GM19468 (cell line): ENCODE results near the gene PNMA8A.

Experiments used
- ATAC-seq: cut with Tn5 transposase; IDR thresholded peaks from one replicate; pipeline ENCODE4 v1.9.1; 2021; ENCODE audit warnings: mild to moderate bottlenecking, moderate library complexity, moderate number of reproducible peaks; ENCODE audit not compliant: unreplicated experiment; ENCODE audit errors: extremely low read depth

The PNMA8A gene

DNA sequence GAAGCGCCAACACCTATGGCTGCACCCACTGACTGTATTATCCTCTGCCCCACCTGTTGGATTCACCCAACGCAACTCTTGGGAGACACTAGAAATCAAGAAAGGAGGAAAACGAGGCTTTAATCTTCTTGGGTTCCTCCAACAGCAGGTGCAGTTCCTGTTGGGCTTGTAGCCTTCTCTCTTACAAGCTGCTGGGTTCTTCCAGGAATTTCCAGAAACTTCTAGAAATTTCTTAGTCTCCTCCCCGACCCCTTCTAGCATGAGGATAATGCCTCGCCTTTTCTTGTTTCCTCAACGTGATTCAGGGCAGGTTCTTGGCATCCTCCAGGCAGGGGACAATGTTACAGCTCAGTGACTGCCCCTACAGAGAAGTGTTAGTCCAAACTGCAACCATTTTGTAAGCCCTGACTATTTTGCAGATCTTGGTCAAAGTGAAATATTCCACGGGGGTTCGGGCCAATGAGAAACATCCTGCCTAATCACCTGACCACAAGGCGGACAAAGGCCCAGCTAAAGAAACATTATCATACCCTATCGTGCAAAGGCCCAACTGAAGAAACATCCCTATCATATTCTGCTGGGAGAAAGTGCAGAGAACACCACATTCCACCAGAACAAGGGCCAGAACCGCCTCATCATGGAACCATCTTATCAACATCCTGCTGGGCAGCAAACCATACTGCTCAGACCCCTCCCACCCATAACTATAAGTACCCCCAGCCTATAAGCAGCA, 614 bp upstream of the PNMA8A start:
- no peak for ATAC-seq

DNA sequence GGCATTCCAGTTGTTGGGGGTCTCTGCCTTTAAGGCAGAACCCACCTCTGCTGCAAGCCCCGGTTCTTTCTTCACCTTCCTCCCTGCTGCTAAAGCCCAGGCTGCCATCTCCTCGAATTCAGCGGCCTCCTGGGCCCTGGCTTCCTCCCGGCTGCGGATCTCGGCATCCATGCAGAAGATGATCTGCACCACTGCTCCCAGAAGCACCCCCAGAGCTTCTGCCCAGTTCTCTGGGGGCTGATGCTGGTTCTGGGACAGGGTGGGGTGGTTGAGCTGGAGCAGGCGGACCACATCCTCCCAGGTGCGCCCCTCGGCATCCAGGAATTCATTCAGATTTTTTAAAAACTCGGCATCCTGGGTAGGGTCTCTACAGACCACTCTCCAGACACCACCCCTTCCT, 987 bp downstream of the PNMA8A start:
- no peak for ATAC-seq

DNA sequence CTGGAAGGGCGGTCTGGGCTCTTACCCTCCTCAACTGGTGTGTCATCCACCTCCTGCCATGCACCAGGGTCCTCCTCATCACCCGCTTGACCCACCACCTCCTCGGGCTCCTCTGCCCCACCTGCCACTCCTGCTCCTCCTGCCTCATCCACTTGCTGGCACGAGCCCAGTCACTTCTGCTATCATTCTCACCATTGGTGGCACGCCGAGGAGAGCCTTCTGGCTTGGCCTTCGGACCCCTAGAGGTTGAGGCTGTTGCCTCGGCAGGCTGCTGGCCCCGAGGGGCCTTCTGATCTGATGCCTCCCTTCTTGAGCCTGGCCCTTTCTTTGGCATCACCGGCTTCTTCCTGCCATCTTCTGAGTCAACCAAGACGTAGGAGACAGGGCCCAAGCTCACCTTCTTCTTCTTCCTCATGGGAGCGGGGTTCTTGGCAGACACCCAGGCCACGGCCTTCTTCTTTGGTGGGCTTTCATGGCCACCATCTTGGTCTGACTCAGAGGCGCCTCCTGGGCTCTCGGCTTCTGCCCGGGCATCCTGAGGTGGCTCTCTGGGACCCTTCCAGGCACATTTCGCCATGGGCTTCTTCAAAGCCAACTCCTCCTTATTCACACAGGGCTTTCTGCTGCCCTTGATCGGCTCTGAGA, 1.7 kb downstream of the PNMA8A start:
- ATAC-seq: no peak

DNA sequence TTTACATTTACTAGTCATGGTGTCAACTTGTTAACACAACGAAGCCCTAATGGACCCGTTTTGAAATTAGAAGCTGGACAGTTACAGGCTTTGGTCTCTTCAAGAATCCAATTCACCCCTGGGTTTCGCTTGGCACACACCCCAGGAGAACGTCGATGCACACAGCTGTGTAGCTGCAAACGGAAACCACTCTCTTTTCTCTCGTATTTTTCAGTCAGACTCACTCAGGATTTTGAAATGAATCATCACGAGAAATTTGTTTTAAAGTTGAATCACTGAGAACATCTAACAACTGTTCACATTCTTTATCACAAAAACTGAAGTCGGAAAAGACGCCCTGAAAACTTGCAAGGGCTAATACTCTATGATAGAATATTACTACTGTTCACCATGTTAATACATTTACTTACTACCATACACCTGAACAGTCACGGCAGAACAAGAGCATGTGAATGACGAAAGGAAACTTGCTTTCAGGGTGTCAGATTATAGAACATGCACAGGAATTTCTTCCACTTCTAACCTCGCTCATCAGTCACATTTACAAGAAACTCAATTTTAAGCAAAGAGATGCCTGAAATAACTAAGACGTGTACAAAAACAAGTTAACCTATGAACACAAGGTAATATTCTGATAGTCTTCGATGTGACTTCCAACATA, 4.7 kb downstream of the PNMA8A start:
- no peak for ATAC-seq

DNA sequence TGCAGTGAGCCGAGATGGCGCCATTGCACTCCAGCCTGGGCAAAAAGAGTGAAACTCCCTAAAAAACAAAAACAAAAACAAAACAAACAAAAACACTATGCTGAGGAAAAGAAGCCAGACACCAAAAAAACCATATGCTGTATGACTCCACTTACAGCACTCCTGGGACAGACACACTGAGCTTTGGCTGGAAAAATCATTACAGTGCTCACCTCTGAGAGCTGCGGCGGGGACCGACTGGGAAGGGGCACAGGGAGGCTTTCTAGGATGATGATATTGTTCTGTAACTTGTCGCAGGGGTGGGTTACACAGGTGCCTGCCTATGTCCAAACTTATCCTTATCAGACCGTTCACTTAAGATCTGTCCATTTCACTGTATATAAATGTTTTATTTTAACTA, 7.8 kb downstream of the PNMA8A start:
- ATAC-seq: no peak

DNA sequence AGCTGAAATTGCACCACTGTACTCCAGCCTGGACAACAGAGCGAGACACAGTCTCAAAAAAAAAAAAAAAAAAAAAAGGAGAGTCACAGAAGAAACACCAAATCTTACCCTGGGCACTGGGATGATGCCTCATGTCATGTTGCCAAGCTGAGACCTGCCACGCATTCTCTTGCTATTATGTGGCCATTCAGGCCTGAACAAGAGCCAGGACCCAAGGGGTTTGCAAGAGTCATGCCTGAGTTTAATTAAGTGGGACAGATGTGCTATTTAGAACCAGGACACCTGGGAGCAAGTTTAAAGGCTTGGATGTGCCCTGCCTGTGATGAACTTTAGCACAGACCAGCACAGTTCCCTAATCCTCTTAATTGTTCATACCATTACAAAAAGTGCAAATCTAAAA, 9.8 kb downstream of the PNMA8A start:
- no peak for ATAC-seq

DNA sequence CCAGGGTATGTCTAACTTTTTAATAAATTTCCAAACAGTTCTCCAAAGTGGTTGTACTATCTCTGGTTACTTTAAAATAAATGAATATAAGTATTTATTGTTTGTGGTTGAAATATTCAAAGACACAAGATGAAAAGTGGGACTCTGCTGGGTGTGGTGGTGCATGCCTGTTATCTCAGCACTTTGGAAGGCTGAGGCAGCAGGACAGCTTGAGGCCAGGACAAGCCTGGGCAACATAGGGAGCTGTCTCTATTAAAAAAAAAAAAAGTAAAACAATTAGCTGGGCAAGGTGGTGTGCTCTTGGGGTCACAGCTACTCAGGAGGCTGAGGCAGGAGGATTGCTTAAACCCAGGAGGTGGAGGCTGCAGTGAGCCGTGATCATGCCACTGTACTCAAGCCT, 10.4 kb downstream of the PNMA8A start:
- ATAC-seq: no peak

DNA sequence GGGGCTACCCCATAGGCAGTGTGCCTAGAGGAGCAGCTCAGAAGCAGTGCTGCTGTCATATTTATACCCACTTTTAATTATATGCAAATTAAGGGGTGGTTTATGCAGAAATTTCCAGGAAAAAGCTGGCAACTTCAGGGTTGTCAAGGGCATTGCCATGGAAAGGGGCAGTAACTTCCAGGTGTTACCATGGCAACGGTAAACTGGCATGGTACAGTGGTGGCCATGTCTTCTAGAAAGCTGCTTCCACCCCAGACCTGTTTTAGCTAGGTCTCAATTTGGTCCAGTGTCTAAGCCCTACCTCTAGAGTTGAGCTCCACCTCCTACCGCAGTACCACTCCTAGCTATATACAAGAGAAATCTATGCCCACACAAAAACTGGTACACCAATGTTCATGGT, 11.3 kb downstream of the PNMA8A start:
- ATAC-seq: no peak

DNA sequence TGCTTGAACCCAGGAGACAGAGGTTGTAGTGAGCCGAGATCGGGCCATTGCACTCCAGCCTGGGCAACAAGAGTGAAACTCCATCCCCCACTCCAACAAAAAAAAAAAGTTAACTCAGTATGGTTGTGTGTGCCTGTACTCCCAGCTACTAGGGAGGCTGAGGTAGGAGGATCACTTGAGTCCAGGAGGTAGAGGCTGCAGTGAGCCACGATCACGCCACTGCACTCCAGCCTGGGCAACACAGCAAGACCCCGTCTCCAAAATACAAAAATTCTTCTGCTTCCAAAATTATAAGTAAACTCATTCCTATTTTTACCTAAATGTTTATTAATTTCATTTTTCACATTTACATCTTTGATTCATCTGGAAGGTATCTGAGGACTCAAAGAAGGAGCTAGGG, 14.4 kb downstream of the PNMA8A start:
- ATAC-seq: no peak

DNA sequence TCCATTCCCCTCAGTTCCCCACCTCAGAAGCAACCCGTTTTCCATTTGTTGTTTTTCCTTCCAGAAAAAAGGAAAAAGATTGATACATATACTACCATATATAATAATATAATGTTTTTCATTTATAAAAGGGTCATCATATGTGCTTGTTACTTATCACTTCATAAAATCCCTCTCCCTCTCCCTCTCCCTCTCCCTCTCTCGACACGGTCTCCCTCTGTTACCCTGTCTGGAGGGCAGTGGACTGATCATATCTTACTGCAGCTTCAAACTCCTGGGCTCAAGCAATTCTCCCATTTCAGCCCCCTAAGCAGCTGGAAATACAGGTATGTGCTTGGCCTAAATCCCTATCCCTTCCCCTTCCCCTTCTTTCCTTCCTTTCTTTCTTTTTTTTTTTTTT, 17.1 kb downstream of the PNMA8A start:
- no peak for ATAC-seq

DNA sequence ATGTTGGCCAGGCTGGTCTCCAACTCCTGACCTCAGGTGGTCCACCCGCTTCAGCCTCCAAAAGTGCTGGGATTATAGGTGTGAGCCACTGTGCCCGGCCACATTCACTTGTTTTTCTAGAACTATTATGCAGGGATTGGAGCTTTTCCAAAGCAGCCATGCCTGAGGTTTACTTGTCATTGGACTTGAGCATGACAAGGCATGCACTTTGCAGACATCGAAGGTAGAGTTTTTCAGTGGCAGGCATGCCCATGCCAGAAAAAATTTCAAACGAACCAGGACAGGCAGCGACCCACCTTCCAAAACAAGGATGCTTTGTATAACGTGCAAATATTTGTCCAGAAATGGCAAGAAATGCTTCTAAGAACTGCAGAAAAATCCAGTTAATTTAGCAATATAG, 17.7 kb downstream of the PNMA8A start:
- ATAC-seq: no peak

DNA sequence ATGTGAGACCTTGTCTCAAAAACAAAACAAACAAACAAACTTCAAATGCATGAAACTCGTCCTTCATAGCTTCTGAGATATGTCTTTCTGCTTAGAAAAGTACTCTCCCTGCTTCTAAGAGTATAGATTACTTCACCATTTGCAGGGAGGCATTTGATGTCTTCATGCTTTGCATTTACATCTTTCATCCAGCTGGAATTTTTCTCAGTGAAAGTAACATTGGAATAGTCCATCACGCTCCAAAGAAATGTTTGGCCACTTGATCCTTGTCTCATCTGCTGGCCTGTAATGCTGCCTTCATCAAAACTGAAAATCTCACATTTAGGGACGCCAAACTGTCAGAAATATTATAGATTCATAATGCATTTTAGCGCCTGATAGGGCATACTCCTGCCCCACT, 19.2 kb downstream of the PNMA8A start:
- no peak for ATAC-seq

DNA sequence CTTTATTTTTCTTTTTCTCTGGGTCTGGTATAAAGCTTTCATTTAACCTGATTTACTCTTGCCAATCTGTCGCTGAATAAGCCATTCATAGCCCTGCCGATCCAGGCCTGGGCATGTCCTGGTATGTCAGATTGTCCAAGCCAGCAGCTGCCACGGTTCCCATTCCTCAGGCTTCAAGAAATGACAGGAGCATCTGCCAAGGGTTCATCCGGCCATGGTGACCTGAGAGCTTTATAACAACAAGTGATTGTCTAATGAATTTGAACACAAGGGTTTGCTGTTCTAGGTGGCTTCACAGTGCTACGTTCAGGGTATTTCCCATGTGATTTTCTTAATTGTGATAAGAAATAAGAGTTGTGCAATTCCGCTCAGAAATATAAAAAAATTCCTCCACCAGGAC, 20.0 kb downstream of the PNMA8A start:
- ATAC-seq: no peak

DNA sequence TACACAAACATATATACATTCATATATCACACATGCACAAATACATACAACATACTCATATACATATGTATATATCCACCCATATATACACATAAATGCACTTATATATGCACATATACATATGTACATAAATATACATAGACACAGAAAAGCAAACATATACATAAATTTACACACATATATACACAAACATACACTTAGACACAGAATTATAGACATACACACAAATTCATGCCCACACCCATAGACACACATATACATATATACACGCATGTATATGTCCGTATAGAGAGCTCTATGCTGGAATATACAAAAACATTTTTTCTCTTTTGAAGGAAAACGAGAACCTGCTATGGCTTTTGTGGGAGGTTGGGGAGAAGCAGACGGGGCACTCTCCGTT, 20.6 kb downstream of the PNMA8A start:
- ATAC-seq: no peak

DNA sequence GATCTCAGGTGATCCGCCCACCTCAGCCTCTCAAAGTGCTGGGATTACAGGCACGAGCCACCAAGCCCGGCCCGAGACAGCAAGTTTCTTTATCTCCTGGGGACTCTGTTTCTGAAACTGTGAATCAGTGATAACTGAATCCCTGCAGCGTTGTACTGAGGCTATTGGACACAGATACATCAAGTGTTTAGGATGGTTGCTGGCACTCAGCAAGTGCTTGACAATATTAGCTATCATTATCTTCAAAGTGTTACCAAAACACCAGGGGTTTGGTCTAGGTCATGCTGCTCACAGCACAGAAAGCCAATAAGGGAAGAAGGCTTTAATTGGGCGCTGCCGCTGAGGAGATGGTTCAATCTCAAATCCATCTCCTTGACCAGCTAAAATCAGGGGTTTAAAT, 22.1 kb downstream of the PNMA8A start:
- ATAC-seq: no peak

DNA sequence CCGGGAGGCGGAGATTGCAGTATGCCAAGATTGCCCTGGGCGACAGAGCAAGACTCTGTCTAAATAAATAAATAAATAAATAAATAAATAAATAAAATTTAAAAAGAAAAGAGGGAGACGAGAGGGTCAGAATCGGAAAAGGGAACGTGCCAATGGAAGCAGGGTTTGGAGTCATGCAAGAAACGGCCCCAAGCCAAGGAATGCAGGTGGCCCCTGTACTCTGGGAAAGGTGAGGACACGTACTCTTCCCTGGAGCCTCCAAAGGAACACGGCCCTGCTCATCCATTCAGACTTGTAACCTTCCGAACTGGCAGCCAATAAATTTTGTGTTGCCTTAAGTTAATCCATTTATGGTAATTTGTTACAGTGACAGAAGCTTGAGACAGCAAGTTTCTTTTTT, 22.8 kb downstream of the PNMA8A start:
- no peak for ATAC-seq

DNA sequence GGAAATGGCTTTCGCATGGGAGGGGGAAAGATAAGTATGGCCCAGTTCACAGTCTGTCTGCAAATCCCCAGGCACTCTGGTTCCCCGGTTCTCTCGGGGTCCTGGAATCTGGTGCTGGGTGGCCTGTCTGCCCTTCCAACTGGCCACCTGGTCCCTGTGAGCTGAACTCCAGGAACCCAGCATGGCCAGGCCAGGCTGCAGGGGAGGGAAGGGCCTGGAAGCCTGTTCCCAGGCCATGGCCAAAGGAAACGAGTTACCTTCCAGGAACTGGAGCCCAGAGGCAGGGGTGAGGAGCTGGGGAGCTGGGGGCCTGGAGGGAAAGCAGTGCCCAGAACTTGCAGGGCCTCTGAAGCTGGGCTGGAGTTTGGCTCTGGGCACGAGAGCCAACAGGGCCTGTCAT, 23.5 kb downstream of the PNMA8A start:
- no peak for ATAC-seq

DNA sequence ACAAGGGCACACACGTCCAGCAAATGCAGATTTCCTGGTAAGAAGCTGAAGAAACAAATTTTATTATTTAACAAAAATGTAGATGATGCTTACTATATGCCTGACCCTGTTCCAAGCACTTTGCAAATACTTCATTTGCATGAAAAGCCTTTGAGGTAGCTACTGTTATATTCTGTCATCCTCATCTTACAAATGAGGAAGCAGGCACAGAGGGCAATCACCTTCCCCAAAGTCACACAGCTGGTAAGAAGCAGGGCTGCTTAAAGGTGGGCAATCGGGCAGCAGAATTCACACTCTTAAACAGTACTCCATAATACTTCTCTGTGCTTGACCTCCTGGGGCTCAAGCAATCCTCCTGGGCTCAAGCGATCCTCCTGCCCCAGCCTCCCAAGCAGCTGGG, 24.4 kb downstream of the PNMA8A start:
- ATAC-seq: no peak

DNA sequence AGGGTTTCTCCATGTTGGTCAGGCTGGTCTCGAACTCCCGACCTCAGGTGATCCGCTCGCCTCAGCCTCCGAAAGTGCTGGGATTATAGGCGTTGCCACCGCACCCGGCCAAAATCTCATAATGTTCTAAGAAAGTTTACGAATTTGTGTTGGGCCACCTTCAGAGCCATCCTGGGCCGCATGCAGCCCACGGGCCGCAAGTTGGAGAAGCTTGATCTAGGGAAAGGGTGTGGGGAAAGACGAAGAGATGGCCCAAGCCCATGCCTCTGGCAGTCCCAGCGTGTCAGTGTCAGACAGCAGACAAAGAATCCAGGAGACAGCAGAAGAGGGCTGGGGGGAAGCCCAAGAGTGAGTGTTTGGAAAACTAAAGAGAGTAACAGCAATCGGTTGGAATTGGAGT, 25.3 kb downstream of the PNMA8A start:
- ATAC-seq: no peak

DNA sequence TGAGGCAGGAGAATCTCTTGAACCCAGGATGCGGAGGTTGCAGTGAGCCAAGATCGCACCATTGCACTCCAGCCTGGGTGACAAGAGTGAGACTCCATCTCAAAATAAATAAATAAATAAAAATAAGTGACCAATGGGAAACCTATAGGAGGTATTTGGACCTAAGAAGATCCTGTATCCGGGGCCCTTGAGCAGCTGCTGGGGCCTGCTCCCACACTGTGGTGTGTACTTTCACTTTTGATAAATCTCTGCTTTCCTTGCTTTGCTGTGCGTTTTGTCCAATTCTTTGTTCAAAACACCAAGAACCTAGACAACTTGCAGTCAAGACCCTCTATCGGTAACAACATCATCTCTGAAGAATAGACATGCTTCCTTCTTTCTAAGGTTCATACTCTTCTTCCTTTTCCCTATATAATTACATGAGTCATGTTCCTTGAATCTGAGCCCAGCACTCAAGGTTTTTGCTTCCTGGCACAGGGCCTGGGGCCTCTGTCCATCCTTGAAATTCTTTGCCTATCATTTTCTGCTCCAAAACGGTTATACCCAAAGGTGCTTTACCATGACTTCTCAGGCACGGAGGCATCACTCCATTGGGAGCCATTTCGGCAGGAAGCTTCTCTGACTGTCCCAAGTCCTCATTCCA, 28.4 kb downstream of the PNMA8A start:
- no peak for ATAC-seq

DNA sequence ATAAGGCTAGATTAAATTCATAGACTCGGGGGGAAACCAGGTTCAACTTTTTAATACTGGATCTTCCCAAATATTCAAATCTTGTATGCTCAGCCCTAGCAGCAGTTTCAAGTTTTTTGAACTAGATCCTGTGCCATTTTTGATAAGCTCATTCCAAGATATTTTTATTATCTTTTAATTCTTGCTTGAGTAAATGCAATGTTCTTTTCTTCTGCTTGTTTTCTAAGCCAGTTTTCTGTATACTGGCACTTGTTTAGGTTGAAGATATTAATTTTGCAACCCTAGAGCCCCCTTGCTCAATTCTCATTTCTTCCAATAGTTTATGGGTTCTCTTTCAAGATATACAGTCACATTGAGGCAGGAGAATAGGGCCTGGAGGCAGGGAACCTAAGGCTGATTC, 29.5 kb downstream of the PNMA8A start:
- no peak for ATAC-seq
